ENCODE results near the gene PC. TPM values are rescaled to one million over a fixed set of nuclear protein-coding genes. Genes with fewer than 3 reads are reported as not detected.

Gene PC
- total RNA-seq, 3 donors from 2014 or later, result 20.0 to 43.8 (median 43.3) TPM

GRCh38 chr11:66871521-66871901 lies 86.7 kb downstream of the PC start:
- Histone ChIP-seq H3K4me3 (no peak overlapping the region), H3K36me3 (ENCODE audit: low read depth) (no peaks in the 10 kb centered on the region), H3K9me3 (no peaks in the 10 kb centered on the region), H3K4me1 (ENCODE audit: low read depth) (peaks cover 4% of the 10 kb centered on the region)
- intact Hi-C loops (cut with DNase I, micrococcal nuclease), result no loop called here
- DNase-seq, result peak in 1 of 3 donors; percentile 39
- TF ChIP-seq CTCF (IDR thresholded peaks at IDR 0.05), result no peak
- ATAC-seq, result no peak

- intact Hi-C loops (cut with DNase I, micrococcal nuclease), result no loop called here
- ATAC-seq (no peak), DNase-seq (peak in 1 of 3 donors; percentile 45)
- Histone ChIP-seq H3K4me1 (ENCODE audit: low read depth) (peaks cover 4% of the 10 kb centered on the region), H3K9me3 (no peaks in the 10 kb centered on the region), H3K4me3 (no peak overlapping the region), H3K36me3 (ENCODE audit: low read depth) (no peaks in the 10 kb centered on the region)
- TF ChIP-seq CTCF (IDR thresholded peaks at IDR 0.05), result no peak
Observed at GRCh38 chr11:66870616-66871520, 87.3 kb downstream of the PC start.

DNA sequence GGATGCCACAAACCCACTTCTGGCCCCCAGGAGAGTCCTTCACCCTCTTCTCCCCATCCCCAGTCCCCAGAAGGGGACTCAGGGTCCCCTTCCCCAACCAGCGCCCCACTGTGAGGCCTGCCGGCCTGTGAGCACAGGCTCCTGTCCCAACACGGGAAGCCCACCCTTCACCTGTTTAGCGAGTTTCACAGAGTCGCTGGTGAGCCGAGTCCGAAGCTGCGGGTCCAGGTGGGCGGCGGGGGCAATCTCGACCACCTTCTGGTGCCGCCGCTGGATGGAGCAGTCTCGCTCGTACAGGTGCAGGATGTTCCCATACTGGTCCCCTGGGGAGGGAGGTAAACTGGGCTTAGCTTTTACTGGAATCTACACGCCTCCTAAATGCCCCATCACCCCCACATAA lies 88.1 kb downstream of the PC start:
- no peak overlapping the region for H3K4me3 ChIP-seq
- ATAC-seq (no peak), DNase-seq (peak in 1 of 3 donors; percentile 48)
- intact Hi-C loops (cut with DNase I, micrococcal nuclease), result no loop called here
- H3K36me3 ChIP-seq (ENCODE audit: low read depth), result no peaks in the 10 kb centered on the region
- H3K9me3 ChIP-seq, result no peaks in the 10 kb centered on the region
- TF ChIP-seq CTCF (IDR thresholded peaks at IDR 0.05), result no peak
- H3K4me1 ChIP-seq (ENCODE audit: low read depth), result peaks cover 7% of the 10 kb centered on the region

- TF ChIP-seq CTCF (IDR thresholded peaks at IDR 0.05), result no peak
- Histone ChIP-seq H3K4me1 (ENCODE audit: low read depth) (peaks cover 13% of the 10 kb centered on the region), H3K9me3 (no peaks in the 10 kb centered on the region), H3K36me3 (ENCODE audit: low read depth) (no peaks in the 10 kb centered on the region), H3K4me3 (no peak overlapping the region)
- ATAC-seq, result no peak
- DNase-seq, result peak in 1 of 3 donors; percentile 43
- intact Hi-C loops (cut with DNase I, micrococcal nuclease), result no loop called here
Observed at GRCh38 chr11:66869567-66869870, 88.7 kb downstream of the PC start.

GRCh38 chr11:66868726-66869566 lies 89.2 kb downstream of the PC start:
- intact Hi-C loops (cut with DNase I, micrococcal nuclease), result no loop called here
- TF ChIP-seq CTCF (IDR thresholded peaks at IDR 0.05), result peak; percentile 50
- no peaks in the 10 kb centered on the region for H3K9me3 ChIP-seq
- no peak overlapping the region for H3K4me3 ChIP-seq
- DNase-seq (peak; percentile 85 to 92 (median 89)), ATAC-seq (peak; percentile 74)
- peaks cover 14% of the 10 kb centered on the region for H3K4me1 ChIP-seq (ENCODE audit: low read depth)
- H3K36me3 ChIP-seq (ENCODE audit: low read depth), result no peaks in the 10 kb centered on the region

Data from mucosa of descending colon (tissue), 3 donors.